HL-60 (cell line): ENCODE results near the gene STIMATE.

Experiments
- DNase-seq, 2 experiments: peaks; one replicate each; pipeline ENCODE4 v3.0.0-alpha.2; 2010 to 2020; ENCODE audit warnings: low read depth in 1 of 2, low spot score in 1 of 2
- H3K27ac ChIP-seq: fragments of 250-450 bp; sonication (Bioruptor Pico); replicated peaks from 2 replicates; pipeline ENCODE4 v1.5.1; 2020; ENCODE audit warnings: mild to moderate bottlenecking, moderate library complexity
- H3K27me3 ChIP-seq: fragments of 250-450 bp; sonication (Bioruptor Pico); 2 replicates; pipeline ENCODE4 v1.5.1; 2021; ENCODE audit warnings: mild to moderate bottlenecking, moderate library complexity; ENCODE audit not compliant: insufficient read depth, poor library complexity, severe bottlenecking
- H3K4me3 ChIP-seq: replicated peaks from 2 replicates; pipeline ENCODE4 v1.5.1; 2011; ENCODE audit warnings: mild to moderate bottlenecking, control low read depth, low read length; ENCODE audit not compliant: insufficient read depth
- GABPA ChIP-seq: IDR thresholded peaks from 2 replicates; pipeline ENCODE4 v1.6.1; 2012; ENCODE audit warnings: low read depth
- POLR2AphosphoS5 ChIP-seq: IDR thresholded peaks from 2 replicates; pipeline ENCODE4 v1.6.1; 2012; ENCODE audit warnings: low read depth
- SPI1 ChIP-seq: IDR thresholded peaks from 2 replicates; pipeline ENCODE4 v1.6.1; 2012; ENCODE audit warnings: low read depth, mild to moderate bottlenecking, borderline replicate concordance
- TF ChIP-seq, protein P1 (sequence below): IDR thresholded peaks from one replicate; pipeline ENCODE4 v1.5.1; 2011; ENCODE audit warnings: low read length, control low read depth, inconsistent platforms; ENCODE audit not compliant: insufficient read depth
- TF ChIP-seq, protein P2 (sequence below): IDR thresholded peaks from 2 replicates; pipeline ENCODE4 v1.6.1; 2012; ENCODE audit warnings: low read depth; ENCODE audit not compliant: insufficient replicate concordance

Gene STIMATE

DNA sequence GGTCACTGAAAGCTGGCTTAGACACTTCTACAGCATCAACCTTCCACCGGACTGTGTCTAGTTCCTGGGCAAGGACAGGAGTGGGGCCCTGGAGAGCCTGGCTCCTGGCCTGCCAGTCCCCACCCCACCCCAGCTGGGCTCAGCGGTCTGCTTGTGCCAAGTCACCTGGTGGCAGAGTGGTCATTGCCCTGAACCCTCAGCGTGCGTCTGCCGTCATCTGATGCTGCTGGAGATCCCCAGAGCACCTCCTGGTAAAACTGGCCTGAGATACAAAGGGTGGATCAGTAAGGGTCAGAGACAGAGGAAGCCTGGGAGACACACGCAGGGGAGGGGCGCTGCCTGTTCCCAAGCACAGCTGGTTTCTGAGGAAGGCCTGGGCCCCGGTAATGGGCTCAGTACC is 83.5 kb downstream of the STIMATE start:
- H3K27ac ChIP-seq, result no peak overlapping the region
- no peaks in the 10 kb centered on the region for H3K27me3 ChIP-seq
- H3K4me3 ChIP-seq, result no peak overlapping the region
- no peak for DNase-seq
- TF ChIP-seq SPI1 (no peak), POLR2AphosphoS5 (no peak), GABPA (no peak)
- TF ChIP-seq, protein P1, sequence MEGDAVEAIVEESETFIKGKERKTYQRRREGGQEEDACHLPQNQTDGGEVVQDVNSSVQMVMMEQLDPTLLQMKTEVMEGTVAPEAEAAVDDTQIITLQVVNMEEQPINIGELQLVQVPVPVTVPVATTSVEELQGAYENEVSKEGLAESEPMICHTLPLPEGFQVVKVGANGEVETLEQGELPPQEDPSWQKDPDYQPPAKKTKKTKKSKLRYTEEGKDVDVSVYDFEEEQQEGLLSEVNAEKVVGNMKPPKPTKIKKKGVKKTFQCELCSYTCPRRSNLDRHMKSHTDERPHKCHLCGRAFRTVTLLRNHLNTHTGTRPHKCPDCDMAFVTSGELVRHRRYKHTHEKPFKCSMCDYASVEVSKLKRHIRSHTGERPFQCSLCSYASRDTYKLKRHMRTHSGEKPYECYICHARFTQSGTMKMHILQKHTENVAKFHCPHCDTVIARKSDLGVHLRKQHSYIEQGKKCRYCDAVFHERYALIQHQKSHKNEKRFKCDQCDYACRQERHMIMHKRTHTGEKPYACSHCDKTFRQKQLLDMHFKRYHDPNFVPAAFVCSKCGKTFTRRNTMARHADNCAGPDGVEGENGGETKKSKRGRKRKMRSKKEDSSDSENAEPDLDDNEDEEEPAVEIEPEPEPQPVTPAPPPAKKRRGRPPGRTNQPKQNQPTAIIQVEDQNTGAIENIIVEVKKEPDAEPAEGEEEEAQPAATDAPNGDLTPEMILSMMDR, result no peak
- TF ChIP-seq, protein P2, sequence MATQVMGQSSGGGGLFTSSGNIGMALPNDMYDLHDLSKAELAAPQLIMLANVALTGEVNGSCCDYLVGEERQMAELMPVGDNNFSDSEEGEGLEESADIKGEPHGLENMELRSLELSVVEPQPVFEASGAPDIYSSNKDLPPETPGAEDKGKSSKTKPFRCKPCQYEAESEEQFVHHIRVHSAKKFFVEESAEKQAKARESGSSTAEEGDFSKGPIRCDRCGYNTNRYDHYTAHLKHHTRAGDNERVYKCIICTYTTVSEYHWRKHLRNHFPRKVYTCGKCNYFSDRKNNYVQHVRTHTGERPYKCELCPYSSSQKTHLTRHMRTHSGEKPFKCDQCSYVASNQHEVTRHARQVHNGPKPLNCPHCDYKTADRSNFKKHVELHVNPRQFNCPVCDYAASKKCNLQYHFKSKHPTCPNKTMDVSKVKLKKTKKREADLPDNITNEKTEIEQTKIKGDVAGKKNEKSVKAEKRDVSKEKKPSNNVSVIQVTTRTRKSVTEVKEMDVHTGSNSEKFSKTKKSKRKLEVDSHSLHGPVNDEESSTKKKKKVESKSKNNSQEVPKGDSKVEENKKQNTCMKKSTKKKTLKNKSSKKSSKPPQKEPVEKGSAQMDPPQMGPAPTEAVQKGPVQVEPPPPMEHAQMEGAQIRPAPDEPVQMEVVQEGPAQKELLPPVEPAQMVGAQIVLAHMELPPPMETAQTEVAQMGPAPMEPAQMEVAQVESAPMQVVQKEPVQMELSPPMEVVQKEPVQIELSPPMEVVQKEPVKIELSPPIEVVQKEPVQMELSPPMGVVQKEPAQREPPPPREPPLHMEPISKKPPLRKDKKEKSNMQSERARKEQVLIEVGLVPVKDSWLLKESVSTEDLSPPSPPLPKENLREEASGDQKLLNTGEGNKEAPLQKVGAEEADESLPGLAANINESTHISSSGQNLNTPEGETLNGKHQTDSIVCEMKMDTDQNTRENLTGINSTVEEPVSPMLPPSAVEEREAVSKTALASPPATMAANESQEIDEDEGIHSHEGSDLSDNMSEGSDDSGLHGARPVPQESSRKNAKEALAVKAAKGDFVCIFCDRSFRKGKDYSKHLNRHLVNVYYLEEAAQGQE, result no peak

DNA sequence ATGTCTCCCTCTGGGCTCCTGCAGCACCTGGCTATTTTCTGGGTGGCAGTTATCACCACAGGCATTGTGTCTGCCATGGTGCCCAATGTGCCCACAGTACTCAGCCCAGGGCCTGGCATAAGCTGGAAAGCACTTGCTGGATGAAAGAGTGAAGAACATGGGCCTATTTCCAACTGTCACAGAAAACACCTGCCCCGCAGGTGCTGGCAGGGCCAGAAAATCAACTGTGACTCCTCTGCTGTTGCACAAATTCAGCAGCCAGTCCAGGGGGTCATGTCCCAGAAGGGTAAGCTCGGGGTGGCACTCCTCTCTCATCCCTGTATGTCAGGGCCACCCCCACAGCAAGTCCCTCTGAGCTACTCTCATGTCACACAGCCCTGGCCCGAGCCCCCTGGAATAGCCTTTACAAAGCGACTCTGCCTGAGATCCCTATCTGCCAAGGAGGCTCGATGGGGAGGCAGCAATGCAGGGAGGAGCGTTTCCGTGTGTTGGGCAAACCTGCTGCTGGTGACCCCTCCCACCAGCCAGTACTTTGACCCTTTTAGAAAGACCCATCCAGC is 85.8 kb downstream of the STIMATE start:
- no peak for DNase-seq
- no peak overlapping the region for H3K27ac ChIP-seq
- no peaks in the 10 kb centered on the region for H3K27me3 ChIP-seq
- no peak overlapping the region for H3K4me3 ChIP-seq
- TF ChIP-seq, protein P1, result no peak
- TF ChIP-seq, protein P2, result no peak
- no peak for TF ChIP-seq GABPA
- TF ChIP-seq SPI1, result no peak

DNA sequence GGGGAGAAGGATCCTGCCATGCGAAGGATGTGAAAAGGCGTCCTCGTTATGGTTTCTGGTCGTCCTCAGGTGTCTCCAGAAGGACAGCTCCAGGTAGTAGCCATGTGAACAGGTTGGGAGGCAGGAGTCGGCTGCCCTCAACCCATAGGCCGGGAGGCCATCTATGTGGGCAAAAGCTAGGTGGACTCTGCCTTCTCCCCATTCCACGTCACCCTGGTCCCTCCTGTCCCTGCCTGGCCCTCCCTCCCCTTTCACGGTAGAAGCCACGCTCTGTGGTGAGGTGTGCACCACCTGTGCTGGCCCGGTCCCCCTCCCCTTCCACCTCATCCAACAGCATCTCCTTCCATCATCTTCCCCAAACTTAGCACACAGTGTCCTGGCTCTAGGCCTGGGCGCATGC is 86.4 kb downstream of the STIMATE start:
- Histone ChIP-seq H3K4me3 (no peak overlapping the region), H3K27ac (no peak overlapping the region), H3K27me3 (no peaks in the 10 kb centered on the region)
- DNase-seq, result no peak
- TF ChIP-seq, protein P1, result no peak
- no peak for TF ChIP-seq POLR2AphosphoS5
- TF ChIP-seq GABPA, result no peak
- TF ChIP-seq, protein P2, result no peak
- TF ChIP-seq SPI1, result no peak
